ENCODE results near the gene IQGAP1. TPM values are rescaled to one million over a fixed set of nuclear protein-coding genes. Genes with fewer than 3 reads are reported as not detected.

IQGAP1 gene
- 100 to 1,000 TPM; 238 to 358 (median 282) TPM for total RNA-seq

GRCh38 chr15:90387534-90388461 is at the start of gene IQGAP1:
Gene IQGAP1, plus strand, starts transcription at chr15:90388242. Its CDS starts 100 bp downstream, at chr15:90388342.
- H3K9me3 ChIP-seq, result no peaks in the 10 kb centered on the region
- peak within 1 kb of the TSS; percentile 71 to 99 (median 96) for H3K4me3 ChIP-seq
- H3K27ac ChIP-seq, result peak within 1 kb of the TSS; percentile 91 to 100 (median 98)
- H3K36me3 ChIP-seq, result peaks cover 0 to 19% (median 0%) of the 10 kb centered on the region in 3 donors
- WGBS, 2 donors, result 14 to 27% methylated on average over 13 to 25 of the region's 62 CpGs
- no peaks in the 10 kb centered on the region for H3K27me3 ChIP-seq
- peak; percentile 94 to 95 for DNase-seq (ENCODE audit: low spot score in 2 of 2)
- TF ChIP-seq POLR2A (IDR thresholded peaks at IDR 0.05), result peak; percentile 69 to 93
- TF ChIP-seq CTCF (IDR thresholded peaks at IDR 0.05), result peak in 1 of 5 experiments; percentile 9
- peak; percentile 51 to 95 for TF ChIP-seq EP300 (IDR thresholded peaks at IDR 0.05)
- peaks cover 0 to 43% (median 27%) of the 10 kb centered on the region in 4 donors for H3K4me1 ChIP-seq

- no peaks in the 10 kb centered on the region for H3K27me3 ChIP-seq
- H3K4me1 ChIP-seq, result peaks cover 0 to 12% (median 3%) of the 10 kb centered on the region in 4 donors
- H3K4me3 ChIP-seq, result no peak overlapping the region
- no peak for DNase-seq (ENCODE audit: low spot score in 2 of 2)
- no peak for TF ChIP-seq EP300 (IDR thresholded peaks at IDR 0.05)
- TF ChIP-seq POLR2A (IDR thresholded peaks at IDR 0.05), result no peak
- no peak for TF ChIP-seq CTCF (IDR thresholded peaks at IDR 0.05)
- H3K27ac ChIP-seq, result no peak overlapping the region
- H3K9me3 ChIP-seq, result no peaks in the 10 kb centered on the region
- WGBS, 2 donors, result 88 to 94% methylated on average over 1 of the region's 1 CpG
- H3K36me3 ChIP-seq, result no peaks in the 10 kb centered on the region
Observed at GRCh38 chr15:90338532-90338931, 49.5 kb upstream of the IQGAP1 start.

GRCh38 chr15:90340345-90340744 is 47.7 kb upstream of the IQGAP1 start:
- Histone ChIP-seq H3K27me3 (no peaks in the 10 kb centered on the region), H3K36me3 (no peaks in the 10 kb centered on the region)
- 76 to 78% methylated on average over 6 of the region's 6 CpGs for WGBS, 2 donors

GRCh38 chr15:90343302-90343790 is 44.7 kb upstream of the IQGAP1 start:
- Histone ChIP-seq H3K9me3 (no peaks in the 10 kb centered on the region), H3K4me1 (peaks cover 0 to 14% (median 3%) of the 10 kb centered on the region in 4 donors), H3K27me3 (no peaks in the 10 kb centered on the region), H3K36me3 (no peaks in the 10 kb centered on the region), H3K27ac (no peak overlapping the region), H3K4me3 (no peak overlapping the region)
- TF ChIP-seq POLR2A (IDR thresholded peaks at IDR 0.05) (no peak), EP300 (IDR thresholded peaks at IDR 0.05) (no peak), CTCF (IDR thresholded peaks at IDR 0.05) (no peak)
- WGBS, 2 donors, result 74 to 77% methylated on average over 5 of the region's 5 CpGs
- DNase-seq (ENCODE audit: low spot score in 2 of 2), result no peak

More at GRCh38 chr15:90340345-90340744, 47.7 kb upstream of the IQGAP1 start:
- H3K9me3 ChIP-seq, result no peaks in the 10 kb centered on the region
- DNase-seq (ENCODE audit: low spot score in 2 of 2), result no peak
- no peak overlapping the region for H3K27ac ChIP-seq
- peaks cover 0 to 14% (median 3%) of the 10 kb centered on the region in 4 donors for H3K4me1 ChIP-seq
- no peak overlapping the region for H3K4me3 ChIP-seq
- TF ChIP-seq EP300 (IDR thresholded peaks at IDR 0.05) (no peak), CTCF (IDR thresholded peaks at IDR 0.05) (no peak), POLR2A (IDR thresholded peaks at IDR 0.05) (no peak)

GRCh38 chr15:90344662-90345061 is 43.4 kb upstream of the IQGAP1 start:
- Histone ChIP-seq H3K9me3 (no peaks in the 10 kb centered on the region), H3K27me3 (no peaks in the 10 kb centered on the region), H3K4me3 (no peak overlapping the region), H3K36me3 (no peaks in the 10 kb centered on the region), H3K27ac (no peak overlapping the region), H3K4me1 (peaks cover 0 to 14% (median 3%) of the 10 kb centered on the region in 4 donors)
- 81 to 86% methylated on average over 1 of the region's 1 CpG for WGBS, 2 donors
- TF ChIP-seq CTCF (IDR thresholded peaks at IDR 0.05) (no peak), EP300 (IDR thresholded peaks at IDR 0.05) (no peak), POLR2A (IDR thresholded peaks at IDR 0.05) (no peak)
- DNase-seq (ENCODE audit: low spot score in 2 of 2), result no peak
